Kasumi-1 (cell line): Measurements from ENCODE around the gene PPP2R3C.
"Not testable (repeated sequence)": the region's sequence is repeated elsewhere in the genome, so short reads cannot be mapped to it uniquely, and the experiment has no call there.

ENCODE experiments used
- DNase-seq, 2 experiments: peaks; one replicate each; lab custom pipeline; 2025; lab: John Stamatoyannopoulos, UW

PPP2R3C gene

DNA sequence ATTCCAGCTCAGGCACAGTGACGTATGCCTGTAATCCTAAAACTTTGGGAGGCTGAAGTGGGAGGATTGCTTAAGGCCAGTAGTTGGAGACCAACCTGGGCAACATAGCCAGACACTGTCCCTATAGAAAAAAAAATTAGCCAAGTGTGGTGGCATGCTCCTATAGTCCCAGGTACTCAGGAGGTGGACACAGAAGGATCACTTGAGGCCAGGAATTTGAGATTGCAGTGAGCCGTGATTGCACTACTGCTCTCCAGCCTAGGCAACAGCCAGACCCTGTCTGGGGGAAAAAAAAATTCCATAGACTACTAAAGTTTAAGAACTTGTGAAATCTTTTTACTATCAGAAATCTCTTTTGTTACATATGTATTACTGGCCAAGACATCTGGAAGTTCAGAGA, 69.2 kb downstream of the PPP2R3C start:
- DNase-seq = no peak

- DNase-seq = no peak
These were observed 70.0 kb downstream of the PPP2R3C start for GRCh38 chr14:35051796-35052195.

- DNase-seq = no peak
These were observed 71.1 kb downstream of the PPP2R3C start for GRCh38 chr14:35050652-35051051.

DNA sequence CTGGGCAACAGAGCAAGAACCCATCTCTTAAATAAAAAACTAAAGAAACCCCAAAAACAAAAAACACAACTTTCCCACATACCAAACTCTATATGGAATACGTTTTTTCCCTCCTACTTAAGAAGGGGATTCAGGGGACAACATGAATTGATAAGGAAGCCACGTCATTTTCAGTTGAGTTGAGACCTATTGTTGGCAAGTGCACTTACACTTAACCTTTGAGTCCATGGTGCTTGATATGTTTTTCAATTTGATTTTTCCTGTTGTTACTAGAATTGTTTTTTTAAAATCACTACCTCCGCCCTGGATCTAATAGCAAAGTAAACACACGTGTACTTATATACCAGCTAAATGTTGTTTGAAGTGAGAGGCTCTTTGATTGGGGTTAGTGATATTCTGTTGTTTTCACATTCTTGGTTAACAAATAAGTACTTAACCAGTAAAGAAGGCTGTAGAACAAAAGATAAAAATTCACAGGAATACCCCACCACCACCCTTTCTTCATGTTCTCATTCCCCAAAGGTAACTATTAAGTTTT, 73.7 kb downstream of the PPP2R3C start:
- DNase-seq = no peak

GRCh38 chr14:35046751-35047536, 74.8 kb downstream of the PPP2R3C start:
- peak; percentile 35 to 66 for DNase-seq

DNA sequence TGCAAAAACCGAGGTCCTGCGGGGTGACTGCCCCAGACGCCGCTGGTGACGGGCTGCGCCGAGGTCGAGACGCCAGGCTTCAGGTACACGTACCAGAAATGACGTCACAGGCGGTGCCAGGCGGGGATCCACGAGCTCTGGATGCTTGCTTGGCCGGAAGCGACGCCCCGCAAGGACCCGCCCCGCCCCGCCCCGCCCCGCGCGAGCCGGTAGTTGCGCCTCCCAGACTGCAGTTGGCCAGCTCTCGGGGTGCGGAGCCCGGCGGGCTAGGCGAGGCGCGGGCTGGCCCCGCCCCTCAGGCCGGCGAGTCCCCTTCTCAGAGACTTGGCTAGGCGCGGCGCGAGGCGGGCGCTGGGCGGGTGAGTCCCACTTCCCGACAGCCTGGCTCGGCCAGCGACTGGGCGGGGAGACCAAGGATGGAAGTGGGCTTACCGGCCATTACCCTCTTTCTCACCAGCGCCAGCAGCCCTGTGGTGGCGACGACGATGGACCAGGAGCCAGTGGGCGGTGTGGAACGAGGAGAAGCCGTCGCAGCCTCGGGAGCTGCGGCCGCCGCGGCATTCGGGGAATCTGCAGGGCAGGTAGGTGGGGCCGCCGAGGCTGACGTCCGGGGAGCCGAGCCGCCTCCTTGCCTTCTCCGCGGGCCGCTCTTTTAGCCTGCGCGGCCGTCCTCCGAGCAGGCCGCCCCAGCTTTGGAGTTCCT, 75.6 kb downstream of the PPP2R3C start, which contains the start of gene FAM177A1:
Gene FAM177A1, plus strand, starts transcription at position 225 of the 703 bp plus-strand sequence. Its CDS starts 192 bp downstream, at position 417.
- peak; percentile 94 to 96 for DNase-seq

- DNase-seq = peak in 1 of 2 experiments; percentile 59
These were observed 76.1 kb downstream of the PPP2R3C start for GRCh38 chr14:35045798-35046047.

GRCh38 chr14:35044939-35045797, 76.6 kb downstream of the PPP2R3C start:
- DNase-seq = no peak

GRCh38 chr14:35043046-35043445, 78.7 kb downstream of the PPP2R3C start:
- DNase-seq = no peak

GRCh38 chr14:35042632-35043031, 79.2 kb downstream of the PPP2R3C start:
- DNase-seq = no peak

GRCh38 chr14:35038312-35038711, 83.5 kb downstream of the PPP2R3C start:
- not testable (repeated sequence) for DNase-seq
